Measurements from ENCODE around the gene MGMT. TPM values are rescaled to one million over a fixed set of nuclear protein-coding genes. Genes with fewer than 3 reads are reported as not detected.

MGMT gene
- total RNA-seq, 1 donor from 2014 or later: 5.7 TPM

DNA sequence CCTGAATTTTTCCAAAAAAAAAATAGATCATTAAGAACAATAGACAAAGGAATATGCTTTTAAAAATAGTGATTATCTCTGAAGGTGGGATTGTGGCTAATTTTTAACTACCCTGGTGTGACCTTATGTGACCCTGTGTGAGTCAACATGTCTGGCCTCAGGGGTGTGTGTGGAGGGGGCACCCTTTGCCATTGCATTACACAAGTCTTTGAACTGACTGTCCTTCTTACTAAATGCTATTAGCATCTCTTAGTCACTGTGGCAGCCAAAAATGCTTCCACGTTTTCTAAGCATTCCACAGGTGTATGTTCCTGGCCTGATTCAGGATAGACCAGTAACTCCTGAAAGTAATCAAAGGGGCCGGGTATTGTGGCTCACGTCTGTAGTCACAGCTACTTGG lies 175.4 kb downstream of the MGMT start:
- FAIRE-seq (no peak), DNase-seq (ENCODE audit: low spot score in 2 of 2) (no peak)

DNA sequence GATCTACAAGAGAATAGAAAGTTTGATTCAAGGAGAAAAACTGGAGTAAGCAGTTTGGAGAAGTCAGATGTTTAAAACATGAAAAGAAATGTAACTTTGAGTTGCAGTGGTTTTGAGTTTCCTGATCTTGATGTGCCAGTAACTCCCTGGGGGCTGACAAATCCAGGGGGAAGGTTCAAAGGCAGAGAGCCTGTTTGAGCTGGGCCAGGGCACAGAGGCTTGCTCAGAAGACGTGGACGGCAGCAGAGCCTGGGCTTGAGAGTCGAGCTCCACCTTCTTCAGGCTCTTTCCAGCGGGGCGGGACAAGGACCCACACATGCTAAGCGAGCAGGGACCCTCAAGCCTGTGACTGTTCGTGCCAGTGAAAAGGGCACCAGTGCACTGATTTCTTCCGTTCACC lies 176.2 kb downstream of the MGMT start:
- FAIRE-seq (no peak), DNase-seq (ENCODE audit: low spot score in 2 of 2) (no peak)

DNA sequence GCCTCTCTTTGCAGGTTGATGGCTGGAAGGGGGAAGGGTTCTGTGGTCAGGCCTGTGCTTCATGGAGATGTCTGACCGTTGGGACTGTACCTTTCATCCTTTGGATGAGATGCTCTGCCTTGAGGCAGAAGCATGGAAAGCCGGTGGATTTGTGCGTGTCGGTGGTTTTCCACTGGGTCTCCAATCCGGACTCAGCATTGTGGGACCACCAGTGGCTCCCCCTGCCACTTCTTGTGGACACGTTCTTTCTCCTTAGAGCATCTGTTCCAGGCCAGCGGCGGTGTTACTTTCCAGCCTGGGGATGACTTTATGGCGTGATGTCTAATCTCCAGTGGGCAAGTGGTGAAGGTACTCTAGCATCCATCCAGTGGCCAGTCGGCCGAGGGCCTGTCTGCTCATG lies 178.4 kb downstream of the MGMT start:
- DNase-seq (ENCODE audit: low spot score in 2 of 2): no peak
- FAIRE-seq: no peak

DNA sequence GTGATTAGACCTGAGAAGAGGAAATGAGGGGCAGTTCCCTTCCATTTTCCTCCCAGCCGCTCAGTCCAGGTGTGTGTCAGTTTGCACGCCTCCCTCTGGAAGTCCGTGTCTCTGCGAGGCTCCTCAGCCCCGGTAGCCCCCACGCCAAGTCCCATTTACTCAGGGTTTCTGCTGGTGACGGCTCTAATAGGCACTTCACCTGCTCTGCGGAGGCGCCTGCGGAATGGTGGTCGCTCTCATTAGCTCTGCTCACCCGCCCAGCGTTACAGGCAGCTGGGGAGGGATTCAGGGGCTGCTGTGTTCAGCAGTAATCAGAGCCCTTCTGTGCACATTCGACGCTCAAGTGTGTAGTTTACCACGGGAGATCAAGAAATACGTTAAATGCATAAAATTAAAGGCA lies 179.9 kb downstream of the MGMT start:
- no peak for DNase-seq (ENCODE audit: low spot score in 2 of 2)
- FAIRE-seq: no peak

DNA sequence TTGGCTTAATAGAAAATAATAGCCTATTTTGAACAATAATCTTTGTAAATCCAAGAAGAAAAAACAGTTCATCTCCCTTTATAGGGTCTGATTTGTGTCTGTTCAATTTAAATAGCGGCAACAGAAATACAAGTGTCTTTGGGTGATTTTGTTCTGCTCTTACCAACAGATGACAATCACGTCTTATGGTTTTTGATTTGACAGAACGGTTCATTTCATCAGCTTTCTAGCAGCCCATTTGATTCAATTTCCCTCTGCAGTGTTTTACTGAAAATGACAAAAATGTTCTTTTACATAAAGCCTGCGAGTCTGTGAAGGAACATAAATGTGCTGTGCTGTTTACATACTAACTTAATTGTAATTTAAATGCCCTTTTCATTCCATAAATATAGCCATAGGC lies 180.5 kb downstream of the MGMT start:
- no peak for FAIRE-seq
- no peak for DNase-seq (ENCODE audit: low spot score in 2 of 2)

DNA sequence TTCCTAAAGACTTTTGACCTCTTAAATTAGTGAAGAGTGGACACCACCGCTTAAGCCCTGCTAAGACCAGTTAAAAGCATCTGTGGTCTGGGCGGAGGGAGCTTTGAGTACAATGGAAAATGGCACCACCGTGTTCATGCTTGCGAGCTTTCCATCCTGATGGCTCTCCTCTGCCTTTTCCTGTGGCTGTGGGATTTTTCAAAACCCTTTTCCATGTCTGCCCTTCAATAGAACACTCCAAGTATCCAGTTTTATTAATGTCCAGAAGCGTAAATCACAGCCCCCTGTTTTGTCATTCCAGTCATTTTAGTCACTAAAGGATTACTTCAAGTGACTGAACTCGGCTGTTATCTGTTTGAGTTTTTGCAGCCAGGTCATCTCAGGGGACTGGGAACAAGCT lies 181.8 kb downstream of the MGMT start:
- DNase-seq (ENCODE audit: low spot score in 2 of 2) (no peak), FAIRE-seq (no peak)

DNA sequence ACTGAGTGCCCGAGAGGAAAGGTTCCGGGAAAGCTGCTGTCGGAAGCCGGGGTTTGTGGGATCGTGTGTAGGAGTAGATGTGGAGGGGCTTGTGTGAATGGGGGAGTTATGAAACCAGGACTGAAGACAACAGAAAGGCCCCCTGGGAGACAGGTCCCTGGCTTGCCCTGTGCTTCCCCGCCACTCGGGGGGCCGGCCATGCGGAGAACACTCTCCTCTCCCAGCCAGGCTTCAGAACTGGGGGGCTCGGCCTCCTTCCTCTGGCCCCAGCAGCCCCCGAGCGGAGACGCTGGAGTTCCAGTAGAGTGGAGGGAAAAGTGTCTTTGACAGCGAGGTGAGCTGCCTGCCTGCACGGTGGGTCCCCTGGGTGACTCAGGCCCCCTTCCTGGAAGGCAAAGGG lies 185.0 kb downstream of the MGMT start:
- no peak for DNase-seq (ENCODE audit: low spot score in 2 of 2)
- FAIRE-seq: no peak

DNA sequence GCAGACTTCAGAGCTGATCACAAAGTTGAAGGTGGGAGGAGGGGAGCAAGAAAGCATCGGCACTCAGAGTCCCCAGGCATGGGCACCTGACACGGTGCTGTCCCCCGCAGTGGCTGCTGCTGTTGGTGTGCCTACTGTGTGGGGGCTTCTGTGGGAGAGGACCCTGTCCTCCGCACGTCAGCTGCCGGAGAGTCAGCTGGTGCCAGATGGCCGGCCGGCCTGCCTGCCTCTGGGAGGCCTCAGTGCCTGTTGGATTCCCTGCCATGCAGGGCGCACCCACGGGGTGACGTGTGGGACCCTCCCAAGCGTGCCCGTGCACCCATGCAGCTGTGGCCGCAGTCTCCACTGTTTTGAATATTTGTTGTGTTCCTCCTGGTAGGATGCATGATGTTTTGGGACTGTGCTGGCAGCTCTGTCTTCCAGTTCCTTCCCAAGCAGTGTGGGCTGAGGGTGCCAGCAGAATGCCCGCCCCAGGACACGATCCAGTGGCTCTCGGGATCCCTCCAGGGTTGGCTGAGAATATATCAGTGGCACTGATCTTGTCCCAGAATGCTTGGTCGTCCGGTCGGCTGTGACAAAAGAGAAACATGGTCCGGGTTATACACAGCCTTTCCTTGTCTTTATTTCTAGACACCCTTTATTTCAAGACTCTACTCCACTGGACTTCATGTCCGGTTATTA lies 185.6 kb downstream of the MGMT start:
- FAIRE-seq (no peak), DNase-seq (ENCODE audit: low spot score in 2 of 2) (no peak)

DNA sequence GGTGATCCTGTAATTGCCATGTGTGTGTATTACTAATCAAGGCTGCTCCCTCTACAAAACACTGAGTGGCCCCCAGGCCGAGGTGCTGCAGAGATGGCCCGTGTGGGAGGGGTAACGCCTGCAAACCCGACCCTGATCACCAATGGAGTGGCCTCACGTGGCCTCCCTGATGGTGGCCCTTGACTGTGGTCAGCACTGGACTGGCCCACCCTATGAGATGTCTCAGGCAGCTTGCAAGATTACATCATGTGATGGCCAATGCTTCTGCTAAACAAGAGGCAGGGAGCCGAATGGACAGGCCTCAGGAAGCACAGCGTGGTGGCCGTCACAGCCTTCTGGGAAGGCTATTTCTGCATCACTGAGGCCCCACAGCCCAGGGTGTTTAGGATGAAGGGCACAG lies 186.4 kb downstream of the MGMT start:
- DNase-seq (ENCODE audit: low spot score in 2 of 2) (no peak), FAIRE-seq (no peak)

DNA sequence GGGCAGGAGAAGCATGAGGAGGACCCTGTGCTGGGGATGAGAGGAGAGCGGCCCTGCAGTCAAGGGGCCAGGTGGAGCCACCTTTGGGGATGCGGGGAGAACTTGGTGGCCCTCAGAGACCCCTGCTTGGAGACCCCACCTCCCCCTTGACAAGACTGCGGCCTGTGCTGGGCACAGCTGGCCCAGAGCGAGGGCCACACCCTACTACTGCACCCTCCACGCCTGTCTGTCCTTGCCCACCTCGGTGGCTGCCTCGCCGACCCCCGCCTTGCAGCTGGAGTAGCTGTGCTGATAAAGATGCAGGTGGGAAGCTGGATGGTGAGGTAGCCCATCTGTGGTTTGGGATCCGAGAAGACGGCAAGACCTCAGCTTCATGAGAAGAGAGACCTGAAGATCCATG lies 186.8 kb downstream of the MGMT start:
- no peak for DNase-seq (ENCODE audit: low spot score in 2 of 2)
- FAIRE-seq: no peak

DNA sequence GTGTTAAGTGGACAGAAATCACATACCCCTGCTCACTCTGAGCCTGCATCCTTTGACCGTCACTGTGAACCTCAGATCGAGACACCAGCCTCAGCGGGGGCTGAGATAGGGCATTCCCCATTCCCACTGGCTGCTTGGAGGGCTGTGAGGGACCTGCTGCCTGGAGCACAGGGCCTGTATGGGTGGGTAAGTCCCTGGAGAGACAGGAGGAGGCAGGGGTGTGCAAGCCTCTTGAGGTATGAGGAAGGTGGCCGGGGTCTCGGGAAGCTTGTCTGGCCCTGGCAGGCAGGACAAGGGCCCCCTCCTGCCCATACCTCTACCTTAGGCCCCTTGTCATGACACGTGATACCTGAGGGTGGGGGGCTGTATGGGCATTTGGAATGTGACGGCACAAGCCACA lies 187.4 kb downstream of the MGMT start:
- FAIRE-seq (no peak), DNase-seq (ENCODE audit: low spot score in 2 of 2) (no peak)

DNA sequence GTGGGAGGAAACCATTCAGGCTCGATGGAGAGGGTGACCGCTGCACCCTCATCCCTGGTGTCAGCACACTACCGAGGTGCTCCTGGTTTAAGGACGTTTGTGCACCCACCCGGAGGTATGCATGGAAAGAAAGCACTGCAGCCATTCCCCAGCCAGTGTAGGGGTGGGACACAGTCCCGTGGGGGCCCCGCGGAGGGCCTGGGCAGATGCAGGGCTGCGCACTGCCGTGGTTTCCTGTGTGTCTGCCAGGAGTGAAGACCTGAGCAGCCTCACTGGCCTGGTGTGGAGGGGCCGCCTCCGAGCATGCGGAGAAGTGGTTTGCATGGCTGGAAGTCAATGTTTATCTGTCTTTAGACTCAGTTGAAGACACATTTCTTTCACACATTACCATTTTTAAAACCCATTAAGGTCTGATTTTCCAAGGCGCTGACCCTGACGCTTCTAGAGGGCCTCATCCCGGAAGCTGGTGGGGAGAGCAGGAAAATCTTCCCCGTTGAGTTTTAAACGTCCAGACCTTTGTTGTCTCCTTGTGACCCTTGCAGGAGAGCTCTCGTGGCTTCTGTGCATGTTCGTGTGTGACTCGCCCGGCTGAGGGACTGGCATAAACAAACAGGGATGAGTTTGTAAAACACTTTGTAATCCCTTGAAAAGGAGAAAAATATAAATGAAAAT lies 188.1 kb downstream of the MGMT start:
- FAIRE-seq: no peak
- no peak for DNase-seq (ENCODE audit: low spot score in 2 of 2)

DNA sequence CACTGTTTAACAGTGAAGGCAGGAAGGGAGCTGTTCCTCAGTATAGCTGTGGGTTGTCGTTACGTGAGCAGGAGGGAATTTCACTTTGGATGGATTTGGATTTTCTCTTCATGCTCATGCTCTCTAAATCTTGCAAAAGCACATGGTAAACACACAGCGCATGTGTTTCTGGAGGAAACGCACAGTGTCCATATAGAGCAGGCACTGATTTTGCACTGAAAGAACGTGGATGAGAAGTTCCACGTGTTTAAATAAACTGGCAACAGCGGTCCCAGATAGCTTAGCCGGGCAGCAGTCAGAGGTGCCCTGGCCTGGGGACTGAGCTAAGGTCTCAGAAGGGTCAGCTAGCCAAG lies 188.6 kb downstream of the MGMT start:
- FAIRE-seq (no peak), DNase-seq (ENCODE audit: low spot score in 2 of 2) (no peak)

DNA sequence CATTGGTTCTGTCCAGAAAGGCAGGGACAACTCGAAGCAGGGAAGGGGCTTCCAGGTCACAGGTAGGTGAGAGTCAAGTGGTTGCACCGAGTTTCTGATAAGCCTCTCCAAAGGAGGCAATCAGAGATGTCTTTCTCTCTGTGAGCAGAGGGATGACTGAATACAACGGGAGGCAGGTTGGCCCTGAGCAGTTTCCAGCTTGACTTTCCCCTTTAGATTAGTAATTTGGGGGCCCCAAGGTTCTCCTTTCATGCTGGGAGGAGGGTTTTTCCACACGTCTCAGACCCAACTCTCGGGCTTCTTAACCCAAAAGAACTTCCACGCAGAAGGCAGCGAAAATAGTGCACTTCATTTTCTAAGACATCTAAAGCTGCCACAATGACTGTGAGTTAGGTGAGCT lies 189.6 kb downstream of the MGMT start:
- FAIRE-seq (no peak), DNase-seq (ENCODE audit: low spot score in 2 of 2) (no peak)

DNA sequence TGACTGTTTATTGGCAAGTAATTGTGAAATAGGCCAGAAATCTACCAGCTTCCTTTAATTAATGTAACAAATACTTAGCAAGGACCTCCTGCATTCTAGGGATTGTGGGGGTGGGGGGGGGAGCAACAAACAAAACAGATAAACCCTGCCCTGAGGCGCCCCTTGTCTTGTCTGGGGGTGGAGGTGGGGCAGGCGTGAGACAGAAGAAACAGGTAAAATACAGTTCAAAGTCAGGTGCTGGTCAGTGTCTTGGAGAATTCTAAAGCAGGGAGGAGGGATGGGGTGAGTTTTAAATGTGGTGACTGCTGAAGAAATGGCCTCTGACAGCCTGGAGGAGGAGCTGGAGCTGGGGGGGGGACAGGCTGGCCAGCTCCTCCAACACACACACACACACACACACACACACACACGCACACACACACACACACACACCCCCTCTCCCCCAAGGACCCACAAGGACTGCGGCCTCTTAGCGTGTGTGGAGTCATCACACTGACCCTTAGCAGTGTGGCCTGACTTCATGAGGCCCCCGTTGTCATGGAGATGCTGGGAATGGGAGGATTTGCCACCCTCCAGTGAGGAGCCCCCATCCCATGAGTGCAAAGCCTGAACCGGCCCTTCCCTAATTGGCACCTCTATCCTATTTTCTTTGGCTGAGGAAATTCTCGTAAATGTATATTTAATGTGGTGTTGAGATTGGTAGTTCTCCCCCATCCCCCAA lies 190.4 kb downstream of the MGMT start:
- DNase-seq (ENCODE audit: low spot score in 2 of 2) (no peak), FAIRE-seq (no peak)

DNA sequence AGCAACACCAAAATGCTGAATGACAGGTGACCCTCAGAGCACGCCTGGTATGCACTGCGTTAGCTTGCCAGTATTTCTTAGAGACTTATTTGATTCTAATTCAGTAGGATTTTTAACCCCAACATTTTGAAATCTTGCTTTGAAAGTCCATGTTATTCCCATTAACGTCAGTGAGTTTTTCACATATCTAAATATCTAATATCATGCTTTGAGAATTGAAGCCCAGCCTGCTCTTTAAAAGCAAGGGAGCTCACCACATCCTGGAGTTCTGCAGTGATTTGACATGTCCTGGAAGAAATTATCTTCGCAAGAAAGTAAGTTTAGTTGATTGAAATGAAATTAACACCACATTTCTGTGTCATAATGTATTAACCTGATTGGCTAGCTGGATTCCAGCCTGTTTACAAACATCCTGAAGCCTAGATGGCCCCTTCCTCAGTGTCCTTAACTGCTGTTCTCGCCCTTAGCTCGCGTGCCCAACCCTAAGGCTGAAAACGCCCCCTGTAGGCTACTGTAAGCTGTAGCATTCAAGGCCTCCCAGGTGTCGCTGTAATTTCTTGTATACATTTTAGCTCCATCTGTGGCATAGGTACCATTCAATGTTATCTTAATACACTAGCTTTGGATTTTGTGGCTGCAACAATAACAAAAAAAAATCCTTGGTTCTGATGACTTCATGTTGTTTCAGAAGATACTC lies 191.5 kb downstream of the MGMT start:
- FAIRE-seq (no peak), DNase-seq (ENCODE audit: low spot score in 2 of 2) (no peak)

DNA sequence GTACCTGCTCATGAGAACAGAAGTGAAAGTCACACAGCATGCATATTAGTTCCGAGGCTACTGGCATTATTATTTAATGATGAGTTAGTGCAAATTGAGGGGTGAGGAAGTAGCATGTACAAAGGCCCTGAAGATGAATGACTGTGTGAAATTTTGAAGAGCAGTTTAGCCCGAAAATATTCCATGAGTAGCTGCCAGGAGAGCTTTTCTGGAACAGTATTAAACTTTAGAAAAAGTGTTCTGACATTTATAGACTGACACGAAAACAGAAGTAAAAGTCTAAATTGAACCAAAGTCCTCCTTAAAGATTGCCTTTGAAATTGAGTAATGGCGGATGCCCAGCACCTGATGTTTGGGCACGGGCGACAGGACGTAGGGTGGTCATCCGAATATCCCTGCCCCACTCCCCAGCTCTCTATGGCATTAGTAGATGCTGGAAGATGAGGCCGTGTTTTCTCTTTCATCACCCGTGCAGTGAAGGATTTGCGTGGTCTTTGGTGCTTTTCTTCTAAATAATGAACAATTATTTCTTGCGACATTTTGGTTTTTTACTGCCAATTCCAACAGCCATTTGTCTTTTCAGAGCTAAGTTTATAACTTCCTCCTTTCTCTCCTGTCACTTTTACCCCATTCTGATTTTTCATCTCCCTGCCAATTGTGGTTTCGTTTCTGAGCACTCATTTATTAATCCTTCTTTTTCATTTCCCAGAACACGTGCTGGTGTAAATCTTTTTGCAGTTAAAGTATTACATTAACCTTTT lies 192.6 kb downstream of the MGMT start:
- FAIRE-seq (no peak), DNase-seq (ENCODE audit: low spot score in 2 of 2) (no peak)

DNA sequence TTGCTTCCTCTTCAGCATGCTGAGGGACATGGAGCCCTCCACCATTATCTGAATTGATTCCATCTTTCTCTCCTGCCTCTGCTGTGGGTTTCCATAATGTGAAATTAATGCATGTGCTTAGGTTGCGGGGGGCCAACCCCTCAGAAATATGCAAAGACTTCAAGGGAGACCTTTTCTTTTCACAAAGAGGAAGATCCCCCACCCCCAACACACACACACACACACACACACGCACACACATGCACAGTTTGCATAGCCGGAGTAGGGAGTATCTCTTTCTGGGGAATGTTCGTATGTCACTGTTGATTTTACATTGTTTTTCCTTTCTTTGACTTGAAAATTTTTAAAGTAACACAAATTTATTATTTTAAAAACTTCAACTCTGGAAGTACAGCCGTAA lies 193.5 kb downstream of the MGMT start:
- DNase-seq (ENCODE audit: low spot score in 2 of 2) (no peak), FAIRE-seq (no peak)

DNA sequence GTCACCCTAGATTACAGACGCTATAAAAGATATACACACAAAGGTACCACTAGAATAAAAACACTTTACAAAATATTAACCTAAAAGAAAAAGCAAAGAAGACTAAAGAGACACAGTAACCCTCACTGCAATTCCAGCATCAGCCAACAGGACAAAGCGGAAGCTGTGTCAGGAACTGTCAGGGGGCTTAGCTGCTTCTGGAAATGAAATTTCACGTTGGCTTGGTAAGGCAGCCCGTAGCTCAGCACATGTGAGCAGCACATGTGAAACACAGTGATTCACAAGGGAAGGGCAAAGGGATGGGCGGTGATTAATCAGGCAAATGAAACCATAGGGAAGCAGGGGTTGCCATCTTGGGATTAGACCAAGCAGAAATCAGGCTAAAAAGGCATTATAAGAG lies 195.4 kb downstream of the MGMT start:
- FAIRE-seq (no peak), DNase-seq (ENCODE audit: low spot score in 2 of 2) (no peak)

DNA sequence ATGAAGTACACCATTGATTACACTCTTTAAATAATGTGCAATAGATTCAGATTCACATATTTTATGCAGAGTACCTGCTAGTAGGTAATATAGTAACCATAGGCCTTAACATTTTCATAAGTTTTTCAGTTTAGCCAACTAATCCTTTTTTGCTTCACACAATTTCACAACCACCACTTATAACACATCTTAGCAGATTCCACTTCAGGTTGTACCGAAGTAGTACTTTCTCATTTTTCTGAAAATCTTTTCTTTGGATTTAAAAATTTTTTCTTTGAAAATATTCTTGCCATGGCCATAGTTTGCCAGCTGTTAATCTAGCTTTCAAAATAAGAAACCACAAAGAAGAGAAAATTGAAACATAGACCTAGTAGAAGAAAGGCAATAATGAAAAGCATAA lies 203.1 kb downstream of the MGMT start:
- DNase-seq (ENCODE audit: low spot score in 2 of 2): no peak
- FAIRE-seq: peak; percentile 23

DNA sequence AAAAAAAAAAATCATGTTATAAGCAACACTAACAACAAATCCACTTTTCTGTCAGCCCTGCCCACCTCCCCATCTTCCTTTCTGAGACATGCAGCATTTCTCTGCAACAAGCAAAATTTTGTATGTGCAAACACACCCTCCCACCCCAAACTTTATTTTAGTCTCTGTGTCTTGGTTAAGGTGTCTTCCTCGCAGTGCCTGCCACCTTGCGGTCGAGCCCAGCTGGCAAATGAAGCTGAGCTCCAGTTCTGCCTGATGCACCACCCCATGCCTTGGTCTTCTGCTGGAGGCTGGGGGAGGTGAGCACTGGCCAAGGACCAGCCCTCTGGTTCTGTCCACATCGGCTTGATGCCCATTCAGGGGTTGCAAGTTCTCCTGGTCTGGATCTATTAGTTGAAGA lies 206.3 kb downstream of the MGMT start:
- FAIRE-seq: no peak
- no peak for DNase-seq (ENCODE audit: low spot score in 2 of 2)
